ENCODE results near the gene TJP3.

Gene TJP3

GRCh38 chr19:3716147-3716668, 8.0 kb downstream of the TJP3 start:
- ATAC-seq (no peak), DNase-seq (no peak)
- Mint-ChIP-seq H3K27ac (no peak overlapping the region), H3K4me1 (peaks cover 15% of the 10 kb centered on the region), H3K4me3 (no peak overlapping the region), H3K27me3 (peaks cover 21% of the 10 kb centered on the region), H3K9me3 (no peaks in the 10 kb centered on the region)

GRCh38 chr19:3719868-3720267, 11.7 kb downstream of the TJP3 start:
- DNase-seq (no peak), ATAC-seq (no peak)
- no peak overlapping the region for H3K27ac Mint-ChIP-seq
- H3K9me3 Mint-ChIP-seq: no peaks in the 10 kb centered on the region
- peaks cover 44% of the 10 kb centered on the region for H3K27me3 Mint-ChIP-seq
- no peak overlapping the region for H3K4me3 Mint-ChIP-seq
- peaks cover 27% of the 10 kb centered on the region for H3K4me1 Mint-ChIP-seq

- H3K4me3 Mint-ChIP-seq: no peak overlapping the region
- DNase-seq (no peak), ATAC-seq (no peak)
- H3K27ac Mint-ChIP-seq: no peak overlapping the region
- H3K27me3 Mint-ChIP-seq: peaks cover 44% of the 10 kb centered on the region
- H3K4me1 Mint-ChIP-seq: peaks cover 32% of the 10 kb centered on the region
- H3K9me3 Mint-ChIP-seq: no peaks in the 10 kb centered on the region
Observed at GRCh38 chr19:3720349-3720917, 12.2 kb downstream of the TJP3 start.

GRCh38 chr19:3721131-3721886, 13.1 kb downstream of the TJP3 start:
- peak; percentile 88 for ATAC-seq
- H3K27me3 Mint-ChIP-seq: peaks cover 44% of the 10 kb centered on the region
- H3K4me1 Mint-ChIP-seq: peaks cover 35% of the 10 kb centered on the region
- peak overlapping the region; percentile 69 to 79 for H3K4me3 Mint-ChIP-seq
- no peak overlapping the region for H3K27ac Mint-ChIP-seq
- no peaks in the 10 kb centered on the region for H3K9me3 Mint-ChIP-seq
- peak; percentile 90 to 91 for DNase-seq

GRCh38 chr19:3721887-3722442, 13.8 kb downstream of the TJP3 start:
- Mint-ChIP-seq H3K4me3 (peak overlapping the region; percentile 69 to 79), H3K27me3 (peaks cover 44% of the 10 kb centered on the region), H3K9me3 (no peaks in the 10 kb centered on the region), H3K4me1 (peaks cover 35% of the 10 kb centered on the region), H3K27ac (no peak overlapping the region)
- DNase-seq (no peak), ATAC-seq (no peak)

- DNase-seq (no peak), ATAC-seq (no peak)
- Mint-ChIP-seq H3K4me1 (peaks cover 35% of the 10 kb centered on the region), H3K27me3 (peaks cover 44% of the 10 kb centered on the region), H3K4me3 (peak overlapping the region; percentile 60 to 79), H3K27ac (no peak overlapping the region), H3K9me3 (no peaks in the 10 kb centered on the region)
Observed at GRCh38 chr19:3722443-3723109, 14.4 kb downstream of the TJP3 start.

GRCh38 chr19:3723110-3723488, 14.9 kb downstream of the TJP3 start:
- H3K27ac Mint-ChIP-seq: no peak overlapping the region
- H3K9me3 Mint-ChIP-seq: no peaks in the 10 kb centered on the region
- no peak for DNase-seq
- H3K4me1 Mint-ChIP-seq: peaks cover 35% of the 10 kb centered on the region
- no peak overlapping the region for H3K4me3 Mint-ChIP-seq
- H3K27me3 Mint-ChIP-seq: peaks cover 44% of the 10 kb centered on the region
- no peak for ATAC-seq

GRCh38 chr19:3723883-3724282, 15.7 kb downstream of the TJP3 start:
- ATAC-seq: no peak
- Mint-ChIP-seq H3K9me3 (no peaks in the 10 kb centered on the region), H3K27me3 (peaks cover 44% of the 10 kb centered on the region), H3K4me3 (no peak overlapping the region), H3K4me1 (peaks cover 35% of the 10 kb centered on the region), H3K27ac (no peak overlapping the region)
- DNase-seq: no peak

- Mint-ChIP-seq H3K4me3 (no peak overlapping the region), H3K27me3 (peaks cover 34% of the 10 kb centered on the region), H3K9me3 (no peaks in the 10 kb centered on the region), H3K27ac (peak overlapping the region in 1 of 2 donors; percentile 84), H3K4me1 (peaks cover 31% of the 10 kb centered on the region)
- ATAC-seq (no peak), DNase-seq (no peak)
Observed at GRCh38 chr19:3725121-3725520, 16.9 kb downstream of the TJP3 start.

GRCh38 chr19:3725640-3726310, 17.6 kb downstream of the TJP3 start:
- no peak for DNase-seq
- Mint-ChIP-seq H3K27me3 (peaks cover 27% of the 10 kb centered on the region), H3K27ac (no peak overlapping the region), H3K4me1 (peaks cover 30% of the 10 kb centered on the region), H3K9me3 (no peaks in the 10 kb centered on the region), H3K4me3 (no peak overlapping the region)
- no peak for ATAC-seq

- DNase-seq: no peak
- Mint-ChIP-seq H3K27ac (no peak overlapping the region), H3K4me1 (peaks cover 2% of the 10 kb centered on the region), H3K4me3 (no peak overlapping the region), H3K9me3 (no peaks in the 10 kb centered on the region), H3K27me3 (no peaks in the 10 kb centered on the region)
- no peak for ATAC-seq
Observed at GRCh38 chr19:3730457-3730958, 22.3 kb downstream of the TJP3 start.

- ATAC-seq (no peak), DNase-seq (no peak)
- H3K9me3 Mint-ChIP-seq: no peaks in the 10 kb centered on the region
- H3K4me1 Mint-ChIP-seq: no peaks in the 10 kb centered on the region
- no peaks in the 10 kb centered on the region for H3K27me3 Mint-ChIP-seq
- H3K27ac Mint-ChIP-seq: peak overlapping the region in 1 of 2 donors; percentile 37
- no peak overlapping the region for H3K4me3 Mint-ChIP-seq
Observed at GRCh38 chr19:3732108-3732507, 23.9 kb downstream of the TJP3 start.

- Mint-ChIP-seq H3K9me3 (no peaks in the 10 kb centered on the region), H3K4me1 (peaks cover 7% of the 10 kb centered on the region), H3K27me3 (no peaks in the 10 kb centered on the region), H3K27ac (no peak overlapping the region), H3K4me3 (no peak overlapping the region)
- ATAC-seq (no peak), DNase-seq (no peak)
Observed at GRCh38 chr19:3733549-3734309, 25.5 kb downstream of the TJP3 start.

GRCh38 chr19:3734310-3734600, 26.1 kb downstream of the TJP3 start:
- no peak overlapping the region for H3K4me3 Mint-ChIP-seq
- no peaks in the 10 kb centered on the region for H3K9me3 Mint-ChIP-seq
- peaks cover 11% of the 10 kb centered on the region for H3K4me1 Mint-ChIP-seq

More at GRCh38 chr19:3734310-3734600, 26.1 kb downstream of the TJP3 start:
- ATAC-seq (no peak), DNase-seq (no peak)
- no peak overlapping the region for H3K27ac Mint-ChIP-seq
- H3K27me3 Mint-ChIP-seq: no peaks in the 10 kb centered on the region
